Measurements from ENCODE around the gene SLC10A2.

GRCh38 chr13:103006641-103007426 lies 59.4 kb downstream of the SLC10A2 start:
- no peak for TF ChIP-seq CTCF (IDR thresholded peaks at IDR 0.05)
- TF ChIP-seq POLR2A (IDR thresholded peaks at IDR 0.05) = no peak

Measured in body of pancreas (tissue), 4 donors.